K562 (cell line): ENCODE data around the gene PDCD6IP. TPM values are rescaled to one million over a fixed set of nuclear protein-coding genes. Genes with fewer than 3 reads are reported as not detected.

Experiments used
- CBFA2T2 ChIP-seq: fragments of 450-650 bp; conservative IDR thresholded peaks from 2 replicates; pipeline ENCODE4 v1.6.1; 2017; ENCODE audit warnings: mild to moderate bottlenecking
- CBFA2T3 ChIP-seq: fragments of 450-650 bp; IDR thresholded peaks from 2 replicates; pipeline ENCODE4 v1.6.1; 2017
- CREB3 ChIP-seq: fragments of 450-650 bp; conservative IDR thresholded peaks from 2 replicates; pipeline ENCODE4 v1.6.1; 2016; ENCODE audit warnings: missing genetic modification characterization, low read depth, mild to moderate bottlenecking, missing compliant biosample characterization, moderate library complexity
- CREB3L1 ChIP-seq: fragments of 450-650 bp; IDR thresholded peaks from 2 replicates; pipeline ENCODE4 v1.6.1; 2014; ENCODE audit warnings: low read depth, mild to moderate bottlenecking, moderate library complexity, borderline replicate concordance
- EWSR1 ChIP-seq: fragments of 450-650 bp; IDR thresholded peaks from 2 replicates; pipeline ENCODE4 v1.6.1; 2018; ENCODE audit warnings: borderline replicate concordance, mild to moderate bottlenecking, low read depth, moderate library complexity; ENCODE audit not compliant: partially characterized antibody
- HDAC1 ChIP-seq, 2 experiments: fragments of 450-650 bp; IDR thresholded peaks; 2 replicates each; pipeline ENCODE4 v1.6.1; 2016 to 2017; ENCODE audit warnings: inconsistent platforms in 1 of 2, mild to moderate bottlenecking in 1 of 2, moderate library complexity in 1 of 2
- MEIS2 ChIP-seq: fragments of 450-650 bp; IDR thresholded peaks from 2 replicates; pipeline ENCODE4 v1.6.1; 2014; ENCODE audit warnings: mild to moderate bottlenecking; ENCODE audit not compliant: partially characterized antibody
- PTTG1 ChIP-seq: fragments of 450-650 bp; IDR thresholded peaks from 2 replicates; pipeline ENCODE4 v1.6.1; 2016; ENCODE audit warnings: low read depth, mild to moderate bottlenecking, missing genetic modification characterization, missing compliant biosample characterization
- SNIP1 ChIP-seq: fragments of 450-650 bp; IDR thresholded peaks from 2 replicates; pipeline ENCODE4 v1.7.1; 2017; ENCODE audit warnings: low read depth, mild to moderate bottlenecking
- TEAD1 ChIP-seq, 2 experiments: fragments of 450-650 bp in 1 of 2; sonication (generic) in 1 of 2; formaldehyde crosslinking; IDR thresholded peaks; 2 replicates each; pipeline versions ENCODE4 v1.4.0 to v1.8.0; 2020 to 2022; ENCODE audit warnings: mild to moderate bottlenecking in 2 of 2, missing genetic modification reagents in 1 of 2
- VEZF1 ChIP-seq: fragments of 200-800 bp; sonication (Bioruptor generic); IDR thresholded peaks from 2 replicates; pipeline ENCODE4 v1.6.1; 2017; ENCODE audit warnings: missing genetic modification characterization, missing compliant biosample characterization
- ZBTB40 ChIP-seq, 2 experiments: fragments of 450-650 bp in 1 of 2; sonication (generic) in 1 of 2; formaldehyde crosslinking in 1 of 2; IDR thresholded peaks; 2 replicates each; pipeline versions ENCODE4 v1.7.1 to v1.9.0; 2016 to 2022; ENCODE audit warnings: inconsistent platforms in 1 of 2, mild to moderate bottlenecking in 1 of 2, missing genetic modification reagents in 1 of 2
- ZNF57 ChIP-seq: fragments of 450-650 bp; formaldehyde crosslinking; IDR thresholded peaks from 2 replicates; pipeline ENCODE4 v1.4.0; 2020; ENCODE audit warnings: mild to moderate bottlenecking, moderate library complexity
- polyA plus RNA-seq, 8 experiments: library from polyadenylated mRNA; depleted of rRNA in 4 of 8; stranded (reverse) in 5 of 8; unstranded in 3 of 8; fragments of >200 nt; fragmentation: Nextera tagmentation in 2 of 8; fragmentation: Illumina TruSeq in 1 of 8; extraction: Ambion mirVana in 2 of 8; extraction: Trizol in 1 of 8; gene quantifications; 2 replicates each; pipeline versions ENCODE4 v1.2.1 to v1.2.3, GENCODE V29; 2011 to 2014; ENCODE audit warnings: inconsistent platforms in 1 of 8, missing spikeins in 1 of 8
- total RNA-seq, 7 experiments: library from RNA; depleted of rRNA in 6 of 7; stranded (reverse); fragments of >200 nt in 6 of 7; fragmentation: Illumina TruSeq in 2 of 7; extraction: Trizol in 2 of 7; gene quantifications; 2 replicates each; pipeline versions ENCODE4 v1.2.1 to v1.2.3, GENCODE V29; 2011 to 2021; ENCODE audit warnings: low replicate concordance in 1 of 7

The PDCD6IP gene
- total and polyA plus RNA-seq, 9 of the 15 experiments (the other 6 are each of a cell fraction or from before 2014, with no cell fraction given): 40.2 to 302 (median 122) TPM

GRCh38 chr3:33791477-33792166 is 6.8 kb upstream of the PDCD6IP start (continued):
- TF ChIP-seq ZBTB40 (IDR thresholded peaks at IDR 0.05) (no peak), ZBTB40 (CRISPR knock-in tag; IDR thresholded peaks at IDR 0.05) (no peak), CBFA2T2 (peak; percentile 75), MEIS2 (peak; percentile 96), SNIP1 (no peak), PTTG1 (tag) (0 out of 2 replicates have a peak, but pooled peaks have one; percentile 52), ZNF57 (CRISPR knock-in tag) (no peak), CREB3L1 (peak; percentile 61; the same call in 1 of the 2 replicates), CBFA2T3 (peak; percentile 85), TEAD1 (CRISPR knock-in tag; IDR thresholded peaks at IDR 0.05) (peak; percentile 6 to 72; a peak in 2 of 4 replicates), CREB3 (peak; percentile 82), VEZF1 (peak; percentile 33; the same call in 1 of the 2 replicates), EWSR1 (no peak), HDAC1 (IDR thresholded peaks at IDR 0.05) (peak in 1 of 2 experiments; percentile 80; a peak in 2 of 4 replicates)
